HG03025 (cell line): ENCODE measurements around the gene SLC66A2.

Source experiments
- ATAC-seq: cut with Tn5 transposase; IDR thresholded peaks from one replicate; pipeline ENCODE4 v1.9.1; 2021; ENCODE audit warnings: mild to moderate bottlenecking, moderate library complexity; ENCODE audit not compliant: unreplicated experiment, low FRiP score

SLC66A2 gene

DNA sequence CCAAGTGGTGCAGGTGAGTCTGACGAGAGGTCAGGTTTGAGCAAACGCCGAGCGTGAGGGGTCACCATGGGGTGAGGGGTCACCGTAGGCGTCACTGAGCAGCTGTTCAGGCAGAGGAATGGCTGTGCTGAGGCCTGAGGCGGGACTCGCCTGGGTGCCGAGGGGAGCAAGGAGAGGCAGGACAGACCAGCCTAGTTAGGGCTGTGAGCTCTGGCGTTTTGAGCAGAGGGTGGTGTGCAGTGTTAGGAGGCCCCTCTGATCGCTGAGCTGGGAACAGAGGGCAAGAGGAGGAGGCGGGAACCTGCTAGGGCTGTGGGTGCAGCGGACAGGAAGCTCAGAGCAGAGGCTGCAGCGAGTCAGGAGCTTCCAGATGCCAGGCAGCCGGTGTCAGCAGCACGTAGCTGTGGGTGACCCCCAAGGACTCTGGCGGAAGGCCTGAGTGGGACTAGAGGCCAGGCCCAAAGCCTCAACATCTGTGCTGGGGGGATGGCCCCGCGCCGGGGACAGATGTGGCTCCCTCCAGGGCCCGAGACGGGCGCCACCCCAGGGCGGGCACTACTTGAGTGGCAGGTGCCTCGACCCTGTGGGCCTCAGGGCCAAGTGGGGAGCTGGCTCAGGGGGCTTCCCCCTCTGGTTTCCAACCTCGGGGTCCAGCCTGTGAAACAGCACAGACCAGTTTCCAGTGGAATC lies 98.0 kb downstream of the SLC66A2 start:
- ATAC-seq, result no peak

DNA sequence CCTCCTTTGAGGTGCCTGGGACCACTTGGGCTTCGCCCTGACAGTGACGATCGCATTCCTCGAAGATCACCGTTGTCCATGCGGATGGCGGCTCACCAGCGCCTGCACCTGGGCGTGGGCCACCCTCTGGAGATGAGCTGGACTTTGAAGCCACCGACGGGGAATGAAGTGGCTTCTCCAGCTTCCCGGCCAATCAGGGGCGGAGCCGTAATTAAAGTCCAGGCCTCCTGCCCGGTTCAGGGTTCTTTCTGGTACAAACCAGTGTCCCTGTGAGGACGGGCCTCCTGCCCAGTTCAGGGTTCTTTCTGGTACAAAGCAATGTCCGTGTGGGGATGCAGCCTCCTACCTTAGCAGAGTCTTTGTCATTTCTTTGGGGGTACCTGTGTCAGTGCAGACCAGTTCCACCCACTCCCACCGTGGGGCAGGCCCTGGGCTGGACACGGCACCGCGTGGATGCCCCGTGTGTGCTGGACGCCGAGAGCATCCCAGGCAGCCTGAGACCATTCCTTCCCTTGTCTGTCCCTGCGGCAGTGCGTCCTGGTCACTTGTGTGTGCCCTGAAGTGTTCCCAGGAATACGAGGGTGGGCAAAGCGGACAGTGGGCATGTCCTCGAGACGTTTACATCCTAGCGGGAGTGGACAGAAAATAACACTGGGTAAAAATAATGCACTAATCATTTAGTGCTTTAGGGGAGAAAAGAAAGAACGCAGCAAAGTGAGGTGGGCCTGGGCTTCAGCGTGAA lies 98.7 kb downstream of the SLC66A2 start:
- no peak for ATAC-seq
